Ascending aorta (tissue), 2 donors: Measurements from ENCODE around the gene ANLN. TPM values are rescaled to one million over a fixed set of nuclear protein-coding genes. Genes with fewer than 3 reads are reported as not detected.
A peak's percentile ranks its signal among the peaks of the same experiment; 100 is the strongest.

ENCODE experiments used
- DNase-seq, 2 donors: peaks; one replicate each; pipeline ENCODE4 v3.0.0-alpha.2; 2019; ENCODE audit warnings: low spot score in 2 of 2
- H3K27ac ChIP-seq, 2 donors: fragments of 200-600 bp; sonication (generic); one replicate each; pipeline ENCODE4 v1.5.1; 2016 to 2017; ENCODE audit warnings: mild to moderate bottlenecking in 1 of 2
- H3K27me3 ChIP-seq: fragments of 200-600 bp; sonication (generic); one replicate; pipeline ENCODE4 v1.5.1; 2017
- H3K36me3 ChIP-seq, 2 donors: fragments of 200-600 bp; sonication (generic); one replicate each; pipeline ENCODE4 v1.5.1; 2016
- H3K4me1 ChIP-seq, 2 donors: fragments of 200-600 bp; sonication (generic); one replicate each; pipeline ENCODE4 v1.5.1; 2016 to 2017; ENCODE audit warnings: mild to moderate bottlenecking in 1 of 2
- H3K4me3 ChIP-seq, 2 donors: fragments of 200-600 bp; sonication (generic); one replicate each; pipeline ENCODE4 v1.5.1; 2016 to 2017; ENCODE audit warnings: mild to moderate bottlenecking in 1 of 2
- H3K9me3 ChIP-seq, 2 donors: fragments of 200-600 bp; sonication (generic); one replicate each; pipeline ENCODE4 v1.5.1; 2016
- intact Hi-C: fragments of 100-400 bp; cut with DNase I; formaldehyde crosslinking; loops from one replicate; pipeline ENCODE4 v1.15.1; 2023
- total RNA-seq: library from RNA; depleted of rRNA; stranded (reverse); fragments of >200 nt; gene quantifications from one replicate; pipeline ENCODE4 v1.1.0, GENCODE V29; 2016
- TF ChIP-seq, protein P1 (sequence below), 3 experiments: fragments of 200-600 bp in 2 of 3; fragments of 450-650 bp in 1 of 3; sonication (generic) in 2 of 3; IDR thresholded peaks; one replicate each; pipeline ENCODE4 v1.5.1; 2016 to 2019; ENCODE audit warnings: antibody characterized with exemption in 3 of 3, mild to moderate bottlenecking in 1 of 3, moderate library complexity in 1 of 3

ANLN gene
- total RNA-seq, 1 donor from 2014 or later = 1.8 TPM

DNA sequence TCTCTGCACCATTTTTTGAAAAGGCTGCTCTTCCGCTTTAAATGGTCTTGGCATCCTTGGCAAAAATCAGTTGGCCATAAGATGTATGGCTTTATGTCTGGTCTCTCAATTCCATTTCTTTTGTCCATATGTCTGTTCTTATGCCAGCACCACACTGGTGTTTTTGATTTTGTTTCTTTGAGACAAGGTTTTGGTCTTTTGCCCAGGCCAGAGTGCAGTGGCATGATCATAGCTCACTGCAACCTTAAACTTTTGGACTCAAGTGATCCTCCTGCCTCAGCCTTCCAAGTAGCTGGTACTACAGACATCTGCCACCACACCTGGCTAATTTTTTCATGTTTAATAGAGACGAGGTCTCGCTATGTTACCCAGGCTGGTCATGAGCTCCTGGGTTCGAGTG is 48.5 kb downstream of the ANLN start:
- TF ChIP-seq, protein P1, sequence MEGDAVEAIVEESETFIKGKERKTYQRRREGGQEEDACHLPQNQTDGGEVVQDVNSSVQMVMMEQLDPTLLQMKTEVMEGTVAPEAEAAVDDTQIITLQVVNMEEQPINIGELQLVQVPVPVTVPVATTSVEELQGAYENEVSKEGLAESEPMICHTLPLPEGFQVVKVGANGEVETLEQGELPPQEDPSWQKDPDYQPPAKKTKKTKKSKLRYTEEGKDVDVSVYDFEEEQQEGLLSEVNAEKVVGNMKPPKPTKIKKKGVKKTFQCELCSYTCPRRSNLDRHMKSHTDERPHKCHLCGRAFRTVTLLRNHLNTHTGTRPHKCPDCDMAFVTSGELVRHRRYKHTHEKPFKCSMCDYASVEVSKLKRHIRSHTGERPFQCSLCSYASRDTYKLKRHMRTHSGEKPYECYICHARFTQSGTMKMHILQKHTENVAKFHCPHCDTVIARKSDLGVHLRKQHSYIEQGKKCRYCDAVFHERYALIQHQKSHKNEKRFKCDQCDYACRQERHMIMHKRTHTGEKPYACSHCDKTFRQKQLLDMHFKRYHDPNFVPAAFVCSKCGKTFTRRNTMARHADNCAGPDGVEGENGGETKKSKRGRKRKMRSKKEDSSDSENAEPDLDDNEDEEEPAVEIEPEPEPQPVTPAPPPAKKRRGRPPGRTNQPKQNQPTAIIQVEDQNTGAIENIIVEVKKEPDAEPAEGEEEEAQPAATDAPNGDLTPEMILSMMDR (IDR thresholded peaks at IDR 0.05) = no peak
- no peaks in the 10 kb centered on the region for H3K36me3 ChIP-seq
- H3K4me3 ChIP-seq = no peak overlapping the region
- no peak for DNase-seq
- intact Hi-C loops = no loop called here
- H3K9me3 ChIP-seq = no peaks in the 10 kb centered on the region
- no peaks in the 10 kb centered on the region for H3K27me3 ChIP-seq
- no peak overlapping the region for H3K27ac ChIP-seq
- no peaks in the 10 kb centered on the region for H3K4me1 ChIP-seq

DNA sequence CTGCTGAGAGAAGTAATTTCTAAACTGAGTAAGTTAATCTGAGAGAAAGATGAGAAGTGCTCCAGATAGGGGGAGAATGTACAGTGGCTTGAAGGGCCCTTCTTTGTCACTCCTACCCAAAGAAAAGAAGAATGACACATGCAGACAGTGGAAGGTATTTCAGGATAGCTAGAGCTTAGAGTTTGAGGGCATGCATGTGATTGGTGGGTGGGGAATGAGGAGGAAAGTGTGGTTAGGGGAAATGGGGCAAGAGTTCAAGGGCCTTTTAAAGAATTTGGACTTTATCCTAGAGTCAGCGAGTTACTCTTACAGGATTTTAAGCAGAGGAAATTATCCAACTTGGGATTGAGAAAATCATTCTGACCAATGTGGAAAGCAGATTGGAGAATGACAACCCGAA is 50.0 kb downstream of the ANLN start:
- Histone ChIP-seq H3K4me1 (no peaks in the 10 kb centered on the region), H3K36me3 (no peaks in the 10 kb centered on the region), H3K27me3 (no peaks in the 10 kb centered on the region), H3K27ac (no peak overlapping the region), H3K4me3 (no peak overlapping the region), H3K9me3 (no peaks in the 10 kb centered on the region)
- intact Hi-C loops = loop anchor here (5.0 to 10.0 kb wide), 2 partner anchors 233 to 755 kb away; no protein-coding TSS in a partner anchor
- TF ChIP-seq, protein P1 (IDR thresholded peaks at IDR 0.05) = no peak
- DNase-seq = no peak

- no peaks in the 10 kb centered on the region for H3K36me3 ChIP-seq
- no peak overlapping the region for H3K27ac ChIP-seq
- no peak for DNase-seq
- H3K9me3 ChIP-seq = no peaks in the 10 kb centered on the region
- no peaks in the 10 kb centered on the region for H3K27me3 ChIP-seq
- TF ChIP-seq, protein P1 (IDR thresholded peaks at IDR 0.05) = peak in 2 of 3 experiments; percentile 31 to 53
- intact Hi-C loops = loop anchor here (5.0 to 10.0 kb wide), 2 partner anchors 231 to 754 kb away; no protein-coding TSS in a partner anchor
- no peak overlapping the region for H3K4me3 ChIP-seq
- H3K4me1 ChIP-seq = no peaks in the 10 kb centered on the region
These were observed 51.2 kb downstream of the ANLN start for GRCh38 chr7:36440880-36441279.

- H3K27me3 ChIP-seq = no peaks in the 10 kb centered on the region
- DNase-seq = no peak
- TF ChIP-seq, protein P1 (IDR thresholded peaks at IDR 0.05) = no peak
- no peaks in the 10 kb centered on the region for H3K36me3 ChIP-seq
- H3K9me3 ChIP-seq = no peaks in the 10 kb centered on the region
- intact Hi-C loops = loop anchor here (5.0 to 10.0 kb wide), 2 partner anchors 231 to 753 kb away; no protein-coding TSS in a partner anchor
- no peak overlapping the region for H3K4me3 ChIP-seq
- H3K4me1 ChIP-seq = no peaks in the 10 kb centered on the region
- H3K27ac ChIP-seq = no peak overlapping the region
These were observed 51.8 kb downstream of the ANLN start for GRCh38 chr7:36441344-36442022.

DNA sequence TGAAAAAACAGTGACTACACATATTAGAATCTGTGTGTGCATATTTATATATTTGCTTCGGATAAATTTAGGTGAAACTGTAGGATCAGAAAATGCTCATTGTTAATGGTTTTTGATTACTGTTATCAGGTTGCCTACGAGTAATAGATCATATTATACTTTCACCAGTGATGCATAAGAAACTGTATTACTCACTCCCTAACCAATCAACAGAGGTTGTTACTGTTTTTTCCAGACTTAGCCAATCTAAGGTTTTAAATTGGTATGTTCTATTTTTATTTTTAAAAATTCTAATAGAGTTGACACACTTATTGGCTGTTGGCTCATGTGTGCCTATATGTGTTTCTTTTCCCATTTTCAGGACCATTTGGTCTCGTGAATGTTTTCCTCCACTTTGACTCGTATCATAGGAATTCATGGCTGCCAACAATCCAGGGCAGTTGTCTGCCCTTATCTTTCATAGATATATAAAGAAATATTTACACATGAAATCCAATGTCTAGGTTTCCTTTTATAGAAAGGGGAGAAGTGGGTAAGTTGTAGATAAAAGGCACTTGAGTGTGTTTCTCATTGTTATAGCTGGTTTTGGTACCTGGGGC is 59.2 kb downstream of the ANLN start:
- Histone ChIP-seq H3K4me3 (no peak overlapping the region), H3K9me3 (no peaks in the 10 kb centered on the region), H3K27ac (no peak overlapping the region), H3K27me3 (no peaks in the 10 kb centered on the region), H3K4me1 (no peaks in the 10 kb centered on the region), H3K36me3 (no peaks in the 10 kb centered on the region)
- TF ChIP-seq, protein P1 (IDR thresholded peaks at IDR 0.05) = no peak
- intact Hi-C loops = loop anchor here (10.0 kb wide), 1 partner anchor 746 kb away; no protein-coding TSS in a partner anchor
- no peak for DNase-seq
